ENCODE measurements around the gene IL17RA.

IL17RA gene

DNA sequence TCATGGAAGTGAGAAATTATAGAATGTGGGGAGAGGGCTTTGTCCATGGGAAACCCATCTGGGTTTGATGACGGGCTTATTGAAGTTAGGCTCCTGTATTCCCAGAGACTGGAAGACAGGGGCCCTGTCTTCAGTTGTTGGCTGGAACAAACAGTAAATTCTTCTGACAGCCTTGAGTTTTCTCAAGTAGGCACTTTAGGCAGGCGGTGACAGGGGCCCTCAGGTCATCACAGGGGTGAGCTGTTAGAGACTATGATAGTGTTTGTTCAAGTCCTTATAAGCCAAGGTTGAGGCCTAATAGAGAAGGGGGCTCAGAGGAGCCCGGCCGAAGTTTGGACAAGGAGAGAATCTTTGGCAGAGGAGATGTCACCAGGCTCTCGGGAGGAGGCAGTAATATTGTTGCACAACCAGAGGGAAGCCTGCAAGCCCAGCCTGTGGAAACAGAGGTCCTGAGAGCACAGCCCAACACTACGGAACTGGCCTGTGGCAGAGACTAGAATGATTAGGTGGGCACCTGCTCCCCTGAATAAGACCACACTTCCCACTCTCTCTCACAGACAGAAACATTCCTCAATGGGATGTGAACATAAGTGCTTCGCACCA is 20.2 kb upstream of the IL17RA start:
- no peaks in the 10 kb centered on the region for H3K9me3 ChIP-seq (ENCODE audit: control insufficient read depth, insufficient read depth, low read length)

GRCh38 chr22:17065433-17065832 is 19.4 kb upstream of the IL17RA start:
- Histone ChIP-seq H3K9me3 (ENCODE audit: control insufficient read depth, insufficient read depth, low read length) (peaks cover 3% of the 10 kb centered on the region; the same call in 1 of the 2 replicates), H3K9ac (ENCODE audit: low read depth, low read length) (no peak overlapping the region), H3K4me1 (ENCODE audit: insufficient read depth, low read length) (no peaks in the 10 kb centered on the region), H3K36me3 (ENCODE audit: insufficient read depth, low read length) (no peaks in the 10 kb centered on the region)

More for the DNA sequence above, 20.2 kb upstream of the IL17RA start:
- H3K4me1 ChIP-seq (ENCODE audit: insufficient read depth, low read length) = no peaks in the 10 kb centered on the region
- no peaks in the 10 kb centered on the region for H3K36me3 ChIP-seq (ENCODE audit: insufficient read depth, low read length)
- H3K9ac ChIP-seq (ENCODE audit: low read depth, low read length) = no peak overlapping the region

DNA sequence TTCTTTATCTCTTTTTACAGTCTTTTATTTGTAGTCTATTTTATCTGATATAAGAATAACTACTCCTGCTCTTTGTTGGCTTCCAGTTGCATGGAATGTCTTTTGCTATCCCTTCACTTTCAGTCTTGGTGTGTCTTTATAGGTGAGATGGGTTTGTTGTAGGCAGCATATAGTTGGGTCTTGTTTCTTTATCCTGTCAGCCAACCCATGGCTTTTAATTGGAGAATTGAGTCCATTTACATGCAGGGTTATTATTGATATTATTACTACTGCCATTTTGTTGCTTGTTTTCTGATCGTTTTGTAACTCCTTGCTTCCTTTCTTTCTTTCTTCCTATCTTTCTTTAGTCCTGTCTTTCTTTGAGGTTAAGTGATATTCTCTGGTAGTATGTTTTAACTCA is 11.9 kb upstream of the IL17RA start:
- no peaks in the 10 kb centered on the region for H3K36me3 ChIP-seq (ENCODE audit: insufficient read depth, low read length)
- no peaks in the 10 kb centered on the region; the same call in 1 of the 2 replicates for H3K4me1 ChIP-seq (ENCODE audit: insufficient read depth, low read length)
- peaks cover 3% of the 10 kb centered on the region; the same call in 1 of the 2 replicates for H3K9me3 ChIP-seq (ENCODE audit: control insufficient read depth, insufficient read depth, low read length)
- no peak overlapping the region for H3K9ac ChIP-seq (ENCODE audit: low read depth, low read length)

GRCh38 chr22:17074648-17075002 is 10.2 kb upstream of the IL17RA start:
- Histone ChIP-seq H3K9ac (ENCODE audit: low read depth, low read length) (no peak overlapping the region), H3K9me3 (ENCODE audit: control insufficient read depth, insufficient read depth, low read length) (peaks cover 3% of the 10 kb centered on the region; the same call in 1 of the 2 replicates), H3K4me1 (ENCODE audit: insufficient read depth, low read length) (no peaks in the 10 kb centered on the region; the same call in 1 of the 2 replicates), H3K36me3 (ENCODE audit: insufficient read depth, low read length) (no peaks in the 10 kb centered on the region)

DNA sequence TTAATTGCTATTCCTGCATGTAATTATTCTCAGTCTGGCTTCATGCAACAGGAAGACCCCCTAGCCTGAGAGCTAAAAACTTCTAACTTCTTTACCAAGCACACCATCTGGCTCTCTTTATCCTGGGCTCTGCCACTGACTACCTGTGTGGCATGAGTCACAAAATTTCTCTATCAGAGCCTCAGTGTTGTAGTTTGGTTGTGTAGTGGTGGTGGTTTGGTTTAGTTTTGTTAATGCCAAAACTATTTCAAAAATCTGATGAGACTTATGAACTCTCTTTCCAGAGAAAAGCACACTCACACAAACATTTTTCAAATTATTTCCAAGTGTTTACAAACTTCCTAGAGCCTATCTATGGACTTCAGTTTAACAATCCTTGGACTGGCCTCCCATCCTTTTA is 7.5 kb upstream of the IL17RA start:
- Histone ChIP-seq H3K9ac (ENCODE audit: low read depth, low read length) (no peak overlapping the region), H3K4me1 (ENCODE audit: insufficient read depth, low read length) (no peaks in the 10 kb centered on the region; the same call in 1 of the 2 replicates), H3K36me3 (ENCODE audit: insufficient read depth, low read length) (no peaks in the 10 kb centered on the region), H3K9me3 (ENCODE audit: control insufficient read depth, insufficient read depth, low read length) (no peaks in the 10 kb centered on the region)

GRCh38 chr22:17079572-17079971 is 5.2 kb upstream of the IL17RA start:
- Histone ChIP-seq H3K9me3 (ENCODE audit: control insufficient read depth, insufficient read depth, low read length) (no peaks in the 10 kb centered on the region), H3K9ac (ENCODE audit: low read depth, low read length) (no peak overlapping the region)

DNA sequence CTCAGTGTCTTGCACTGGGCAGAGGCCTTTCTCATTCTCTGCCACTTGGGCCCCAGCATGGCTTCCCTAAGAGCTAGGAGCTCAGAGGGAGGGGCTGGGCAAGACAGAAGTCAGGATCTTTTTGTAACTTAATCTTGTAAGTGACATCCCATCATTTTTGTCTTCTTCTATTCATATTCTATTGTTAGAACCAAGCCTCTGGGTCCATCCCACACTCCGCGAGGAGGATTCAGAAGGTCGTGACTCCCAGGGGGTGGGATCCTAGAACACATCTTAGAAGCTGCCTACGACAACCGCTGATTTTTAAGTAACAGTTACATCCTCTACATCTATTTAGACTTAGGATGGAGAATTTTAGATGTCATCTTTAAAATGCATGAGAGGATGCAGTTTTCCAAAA is 1.5 kb upstream of the IL17RA start:
- Histone ChIP-seq H3K9ac (ENCODE audit: low read depth, low read length) (no peak overlapping the region), H3K4me1 (ENCODE audit: insufficient read depth, low read length) (no peaks in the 10 kb centered on the region; the same call in 1 of the 2 replicates)

More at GRCh38 chr22:17079572-17079971, 5.2 kb upstream of the IL17RA start:
- no peaks in the 10 kb centered on the region; the same call in 1 of the 2 replicates for H3K4me1 ChIP-seq (ENCODE audit: insufficient read depth, low read length)
- H3K36me3 ChIP-seq (ENCODE audit: insufficient read depth, low read length) = no peaks in the 10 kb centered on the region

GRCh38 chr22:17083811-17084441 is 874 bp upstream of the IL17RA start:
- H3K36me3 ChIP-seq (ENCODE audit: insufficient read depth, low read length) = no peaks in the 10 kb centered on the region
- H3K9ac ChIP-seq (ENCODE audit: low read depth, low read length) = peak overlapping the region; percentile 91; the same call in 1 of the 2 replicates
- no peaks in the 10 kb centered on the region; the same call in 1 of the 2 replicates for H3K9me3 ChIP-seq (ENCODE audit: control insufficient read depth, insufficient read depth, low read length)
- H3K4me1 ChIP-seq (ENCODE audit: insufficient read depth, low read length) = no peaks in the 10 kb centered on the region; the same call in 1 of the 2 replicates

More for the DNA sequence above, 1.5 kb upstream of the IL17RA start:
- Histone ChIP-seq H3K36me3 (ENCODE audit: insufficient read depth, low read length) (no peaks in the 10 kb centered on the region), H3K9me3 (ENCODE audit: control insufficient read depth, insufficient read depth, low read length) (no peaks in the 10 kb centered on the region; the same call in 1 of the 2 replicates)

GRCh38 chr22:17085277-17086181 is 729 bp downstream of the IL17RA start:
- no peaks in the 10 kb centered on the region; the same call in 1 of the 2 replicates for H3K4me1 ChIP-seq (ENCODE audit: insufficient read depth, low read length)
- no peaks in the 10 kb centered on the region; the same call in 1 of the 2 replicates for H3K9me3 ChIP-seq (ENCODE audit: control insufficient read depth, insufficient read depth, low read length)
- no peaks in the 10 kb centered on the region for H3K36me3 ChIP-seq (ENCODE audit: insufficient read depth, low read length)
- H3K9ac ChIP-seq (ENCODE audit: low read depth, low read length) = peak overlapping the region; percentile 91; the same call in 1 of the 2 replicates

GRCh38 chr22:17086296-17086695 is 1.5 kb downstream of the IL17RA start:
- H3K9me3 ChIP-seq (ENCODE audit: control insufficient read depth, insufficient read depth, low read length) = no peaks in the 10 kb centered on the region; the same call in 1 of the 2 replicates
- H3K36me3 ChIP-seq (ENCODE audit: insufficient read depth, low read length) = no peaks in the 10 kb centered on the region
- H3K9ac ChIP-seq (ENCODE audit: low read depth, low read length) = peak overlapping the region; percentile 91; the same call in 1 of the 2 replicates
- no peaks in the 10 kb centered on the region; the same call in 1 of the 2 replicates for H3K4me1 ChIP-seq (ENCODE audit: insufficient read depth, low read length)

DNA sequence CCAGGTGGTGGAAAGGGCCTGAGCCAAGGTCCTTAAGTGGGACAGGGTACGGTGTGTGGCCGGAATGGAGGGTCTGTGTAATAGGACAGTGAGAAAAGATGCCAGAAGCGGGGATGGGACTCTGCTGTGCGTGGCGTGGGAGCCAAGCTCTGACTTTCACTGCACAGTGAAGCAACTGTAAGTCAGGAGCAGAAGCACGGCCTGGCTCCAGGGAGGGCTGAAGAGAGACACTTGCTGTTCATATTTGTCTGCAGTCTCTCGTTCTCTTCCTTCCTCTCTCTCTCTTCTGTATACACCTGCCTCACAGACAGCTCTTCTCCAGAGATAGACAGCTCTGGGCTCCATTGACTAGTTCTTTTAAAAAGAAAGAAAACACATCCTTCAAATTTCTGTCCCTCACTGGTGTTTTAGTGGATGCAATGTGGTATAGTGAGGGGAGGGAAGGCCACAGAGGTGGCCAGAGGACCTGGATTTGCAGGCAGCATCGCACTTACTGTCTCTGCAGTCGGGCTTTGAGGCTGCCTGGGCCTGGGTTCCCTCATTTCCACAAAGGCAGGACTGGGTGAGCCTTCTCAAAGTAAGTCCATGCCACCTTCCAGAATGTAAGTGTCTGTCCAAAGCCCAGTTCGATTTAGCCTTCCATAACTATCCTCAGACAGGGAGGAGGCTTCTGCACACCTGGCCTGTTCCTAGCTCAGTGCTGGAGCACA is 2.1 kb downstream of the IL17RA start:
- Histone ChIP-seq H3K4me1 (ENCODE audit: insufficient read depth, low read length) (no peaks in the 10 kb centered on the region; the same call in 1 of the 2 replicates), H3K9me3 (ENCODE audit: control insufficient read depth, insufficient read depth, low read length) (no peaks in the 10 kb centered on the region; the same call in 1 of the 2 replicates), H3K36me3 (ENCODE audit: insufficient read depth, low read length) (no peaks in the 10 kb centered on the region), H3K9ac (ENCODE audit: low read depth, low read length) (no peak overlapping the region)

- Histone ChIP-seq H3K9ac (ENCODE audit: low read depth, low read length) (no peak overlapping the region), H3K4me1 (ENCODE audit: insufficient read depth, low read length) (no peaks in the 10 kb centered on the region; the same call in 1 of the 2 replicates)
Observed at GRCh38 chr22:17087498-17088131, 2.8 kb downstream of the IL17RA start.

DNA sequence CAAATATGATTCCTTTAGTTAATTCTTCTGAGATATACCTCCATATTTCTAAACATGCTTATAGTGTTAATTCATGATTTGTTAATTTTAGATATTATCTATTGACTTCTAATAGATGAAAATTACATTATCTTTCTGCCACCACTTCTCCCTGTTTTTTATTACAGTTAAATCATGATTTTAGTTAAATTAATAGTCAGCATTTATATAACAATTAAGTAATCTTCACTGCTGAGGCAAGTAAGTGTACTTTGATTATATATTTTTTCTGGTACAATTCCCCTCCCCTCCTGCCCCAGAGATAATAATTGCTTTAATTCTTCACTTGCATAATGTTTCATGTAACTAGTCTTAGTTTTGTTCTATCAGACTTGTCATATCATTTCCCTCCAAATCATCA is 5.8 kb downstream of the IL17RA start:
- Histone ChIP-seq H3K9ac (ENCODE audit: low read depth, low read length) (no peak overlapping the region), H3K4me1 (ENCODE audit: insufficient read depth, low read length) (no peaks in the 10 kb centered on the region), H3K36me3 (ENCODE audit: insufficient read depth, low read length) (no peaks in the 10 kb centered on the region), H3K9me3 (ENCODE audit: control insufficient read depth, insufficient read depth, low read length) (no peaks in the 10 kb centered on the region)

More at GRCh38 chr22:17087498-17088131, 2.8 kb downstream of the IL17RA start:
- Histone ChIP-seq H3K9me3 (ENCODE audit: control insufficient read depth, insufficient read depth, low read length) (no peaks in the 10 kb centered on the region; the same call in 1 of the 2 replicates), H3K36me3 (ENCODE audit: insufficient read depth, low read length) (no peaks in the 10 kb centered on the region)

Data from ES-I3 (cell line).